NCI-H128 (cell line): ENCODE results near the gene EVA1B.

Experiments used
- DNase-seq: peaks from one replicate; lab custom pipeline; 2025; ENCODE audit not compliant: unreplicated experiment; lab: John Stamatoyannopoulos, UW

The EVA1B gene

DNA sequence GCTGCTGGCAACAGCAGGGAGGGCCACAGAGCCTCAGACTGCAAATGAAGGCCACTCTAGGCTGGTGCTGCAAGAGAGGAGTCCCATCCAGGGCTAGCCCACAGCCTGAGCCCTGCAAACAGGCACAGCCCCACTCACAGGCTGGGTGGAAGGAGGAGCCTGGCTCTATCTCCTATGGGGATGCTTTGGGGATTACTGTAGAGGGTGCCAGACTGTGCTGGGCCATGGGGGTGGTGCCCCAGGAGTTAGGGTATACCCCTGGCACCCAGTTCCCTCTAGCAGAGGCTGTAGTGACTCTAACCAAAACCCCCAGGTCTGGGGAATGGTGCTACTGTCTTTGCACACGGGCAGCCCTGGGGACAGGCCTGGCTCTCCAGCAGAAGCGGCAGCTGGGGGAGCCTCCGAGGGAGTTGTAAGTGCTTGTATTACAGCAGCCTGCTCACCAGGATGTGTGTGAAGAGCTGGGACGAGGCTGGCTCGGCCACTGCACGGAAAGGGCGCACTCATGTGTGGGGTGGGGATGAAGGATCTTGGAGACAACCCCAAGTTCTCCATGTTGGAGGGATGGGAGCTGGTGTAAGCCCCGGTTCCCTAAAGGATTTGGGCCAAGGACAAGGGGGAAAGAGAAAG, 23.4 kb upstream of the EVA1B start:
- DNase-seq: no peak

DNA sequence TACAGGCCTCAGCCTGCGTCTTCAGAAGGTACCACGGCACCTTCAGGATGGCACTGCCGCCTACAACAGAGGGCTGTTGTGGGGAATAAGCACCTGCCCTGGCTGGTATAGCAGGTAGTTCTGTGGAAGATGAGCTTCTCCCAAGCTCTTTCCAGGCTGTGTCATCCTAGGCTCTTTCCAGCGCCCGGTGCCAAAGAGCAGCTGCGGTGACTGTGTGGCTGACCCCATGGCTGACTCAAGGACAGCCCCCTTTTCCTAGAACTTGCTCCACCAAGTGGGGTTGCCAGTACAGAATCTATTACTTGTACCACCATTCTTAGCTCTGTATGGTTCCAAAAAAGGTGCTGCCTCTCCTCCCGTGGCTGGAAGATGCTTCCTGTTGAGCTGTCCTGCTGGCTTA, 21.9 kb upstream of the EVA1B start:
- DNase-seq: no peak

DNA sequence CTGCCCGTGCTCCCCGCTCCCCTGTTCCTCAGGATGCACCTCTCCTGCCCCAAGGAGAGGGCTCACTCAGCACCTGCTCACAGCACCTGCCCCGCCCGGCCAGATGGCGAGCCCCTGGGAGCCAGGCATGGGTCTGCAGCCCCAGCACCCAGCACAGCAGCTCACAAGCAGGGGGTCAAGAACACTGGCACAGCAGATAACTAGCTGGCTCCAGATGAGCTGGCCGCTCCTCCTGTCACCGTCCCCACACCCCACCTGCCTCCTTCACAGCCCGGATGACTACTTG, 20.9 kb upstream of the EVA1B start:
- DNase-seq: no peak

DNA sequence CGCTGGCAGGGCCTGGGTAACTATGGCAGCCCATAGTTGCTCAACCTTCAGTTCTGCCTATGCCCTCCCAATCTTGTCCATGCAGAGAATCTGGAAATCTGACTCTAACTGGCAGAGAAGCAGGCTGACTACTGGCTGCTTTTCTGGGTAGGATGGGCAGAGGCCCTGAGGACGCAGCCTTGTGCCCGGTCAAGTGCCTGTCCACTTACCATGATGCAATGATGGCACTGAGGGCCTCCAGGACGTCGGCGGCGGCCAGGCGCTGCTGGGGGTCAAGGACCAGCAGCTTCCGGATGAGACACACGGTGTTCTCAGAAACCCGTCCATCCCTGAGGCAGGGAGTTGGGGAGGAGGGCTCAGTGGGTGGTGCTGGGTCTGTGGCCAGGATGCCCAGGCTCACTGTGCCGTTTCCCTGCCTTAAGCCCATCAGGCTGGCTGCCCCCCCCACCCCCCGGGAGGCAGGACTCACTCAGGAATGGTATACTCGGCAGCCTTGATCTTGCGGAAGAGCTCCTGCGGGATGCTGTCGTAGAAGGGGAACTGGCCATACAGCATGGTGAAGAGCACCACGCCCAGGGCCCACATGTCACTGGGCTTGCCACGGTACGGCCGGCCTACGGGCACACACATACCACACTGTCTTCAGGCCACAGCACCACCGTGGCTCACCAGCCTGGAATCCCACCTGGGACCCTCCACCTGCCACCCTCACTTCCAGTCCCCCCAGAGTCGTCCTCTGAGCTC, 20.4 kb upstream of the EVA1B start:
- no peak for DNase-seq

DNA sequence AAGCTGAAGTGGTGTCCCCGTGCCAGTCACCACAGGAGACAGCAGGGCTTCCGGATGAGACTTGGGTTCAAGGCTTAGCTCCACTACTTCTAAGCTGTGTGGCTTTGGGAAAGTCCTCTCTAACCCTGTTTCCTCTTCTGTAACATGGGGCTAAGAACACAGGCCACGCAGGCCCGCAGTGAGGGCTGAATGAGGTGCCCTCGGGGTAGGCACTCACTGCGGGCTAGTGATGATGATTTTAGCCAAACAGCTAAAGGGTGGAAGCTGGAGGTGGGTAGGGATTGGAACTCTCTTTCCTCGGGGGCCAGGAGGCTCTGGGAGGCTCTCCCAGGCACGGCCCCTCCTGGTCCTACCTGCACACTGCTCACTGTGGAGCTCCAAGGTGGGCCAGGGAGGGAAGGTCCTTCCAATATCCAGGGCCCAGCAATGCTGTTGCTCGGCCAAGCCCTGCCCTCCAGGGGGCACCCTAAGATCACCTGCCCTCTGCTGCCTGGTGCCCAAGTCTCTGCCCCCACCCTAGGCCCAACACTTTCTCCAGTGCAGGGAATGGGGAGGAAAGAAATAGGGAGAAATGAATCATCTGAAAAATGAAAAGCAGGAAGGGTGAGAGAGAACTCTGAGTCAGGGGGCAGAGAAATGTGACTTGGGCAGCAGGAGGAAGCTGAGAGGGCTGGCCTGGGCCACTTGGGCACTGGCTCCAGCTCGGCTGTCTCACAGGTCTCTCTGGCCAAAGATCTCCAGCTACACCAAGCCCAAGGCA, 19.2 kb upstream of the EVA1B start:
- DNase-seq: no peak

DNA sequence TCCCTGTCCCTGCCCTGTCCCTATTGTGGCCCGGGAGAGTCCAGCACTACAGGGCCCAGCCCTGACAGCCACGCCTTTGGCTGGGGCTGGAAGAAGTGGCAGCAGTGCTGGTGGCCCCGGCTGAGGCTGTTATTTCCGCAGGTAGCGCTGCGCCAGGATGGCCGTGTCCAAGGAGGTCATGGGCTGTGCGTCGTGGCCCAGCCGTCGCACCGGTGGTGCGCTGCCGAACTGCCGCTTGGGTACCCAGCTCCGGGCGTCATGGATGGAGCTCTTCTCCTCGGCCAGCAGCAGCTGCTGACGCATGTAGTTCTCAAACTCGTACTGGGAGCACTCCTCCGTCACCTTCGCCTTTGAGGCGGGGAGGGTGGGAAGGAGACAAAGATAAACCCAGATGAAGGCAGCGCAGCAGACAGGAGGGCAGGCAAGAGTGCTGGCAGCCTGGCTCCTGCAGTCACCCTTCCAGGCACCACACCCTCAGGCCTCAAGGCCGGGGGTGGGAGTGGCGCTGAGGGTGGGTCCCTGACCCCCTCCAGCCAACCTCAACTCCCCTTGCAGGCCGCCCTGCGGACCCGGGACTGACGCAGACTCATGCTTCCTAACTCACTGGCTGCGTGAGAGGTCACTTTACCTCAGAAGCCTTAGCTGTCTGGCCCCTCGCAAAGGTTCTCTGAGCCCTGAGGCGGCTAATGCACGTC, 18.3 kb upstream of the EVA1B start:
- DNase-seq: no peak

DNA sequence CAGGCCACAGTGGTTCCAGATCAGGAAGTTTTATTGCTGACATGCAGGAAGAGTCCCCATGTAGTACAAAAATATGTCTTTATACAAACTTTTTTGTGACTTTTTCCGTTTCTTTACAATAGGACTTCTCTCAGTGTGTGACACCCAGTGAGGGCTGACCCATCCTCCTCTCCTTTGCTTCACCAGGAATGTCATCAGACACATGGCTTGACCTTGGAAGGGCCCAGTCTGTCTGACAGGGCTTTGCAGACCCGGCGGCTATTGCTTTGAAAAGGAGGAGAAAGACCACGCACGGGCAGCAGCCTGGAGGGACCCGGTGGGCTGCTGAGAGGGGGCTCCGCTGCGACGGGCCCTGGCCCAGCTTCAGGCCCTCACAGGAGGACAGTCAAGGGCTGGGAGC, 16.2 kb upstream of the EVA1B start:
- no peak for DNase-seq

DNA sequence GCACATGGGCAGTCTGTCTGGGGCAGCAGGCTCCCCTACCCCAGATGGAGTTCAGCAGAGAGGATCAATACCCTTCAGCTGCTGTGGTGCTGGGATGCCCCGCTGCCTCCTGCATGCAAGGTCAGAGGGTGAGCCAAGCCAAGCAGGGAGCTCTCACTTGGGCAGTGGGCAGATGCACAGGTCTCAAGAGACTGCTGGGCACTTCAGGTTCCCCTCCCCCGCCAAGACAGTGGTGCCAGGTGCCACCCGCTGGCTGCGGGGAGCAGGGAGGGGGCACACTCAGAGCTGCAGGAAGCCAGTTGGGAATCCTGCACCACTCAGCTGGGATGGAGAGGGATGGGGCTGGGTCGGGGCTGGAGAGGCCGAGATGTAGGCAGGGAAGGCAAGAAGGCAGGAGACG, 15.8 kb upstream of the EVA1B start:
- no peak for DNase-seq

DNA sequence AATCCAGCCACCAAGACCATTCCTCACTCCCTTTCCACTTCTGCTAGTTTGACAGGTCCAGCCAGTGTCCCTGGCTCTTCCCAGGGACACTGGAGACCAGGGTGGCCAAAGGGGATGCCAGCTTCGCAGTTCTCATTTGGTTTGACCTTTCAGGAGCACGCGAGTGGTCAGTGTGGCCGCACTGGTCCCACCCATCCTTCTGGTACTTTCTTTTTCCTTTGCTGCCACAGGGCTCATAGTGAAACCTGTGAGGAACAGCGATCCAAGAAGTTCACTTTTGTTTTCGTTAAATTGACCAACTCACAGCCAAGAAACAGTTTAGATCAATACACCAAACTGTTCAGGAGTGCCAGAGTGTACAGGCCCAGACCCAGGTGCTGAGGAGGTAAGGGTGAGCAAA, 14.4 kb upstream of the EVA1B start:
- no peak for DNase-seq

DNA sequence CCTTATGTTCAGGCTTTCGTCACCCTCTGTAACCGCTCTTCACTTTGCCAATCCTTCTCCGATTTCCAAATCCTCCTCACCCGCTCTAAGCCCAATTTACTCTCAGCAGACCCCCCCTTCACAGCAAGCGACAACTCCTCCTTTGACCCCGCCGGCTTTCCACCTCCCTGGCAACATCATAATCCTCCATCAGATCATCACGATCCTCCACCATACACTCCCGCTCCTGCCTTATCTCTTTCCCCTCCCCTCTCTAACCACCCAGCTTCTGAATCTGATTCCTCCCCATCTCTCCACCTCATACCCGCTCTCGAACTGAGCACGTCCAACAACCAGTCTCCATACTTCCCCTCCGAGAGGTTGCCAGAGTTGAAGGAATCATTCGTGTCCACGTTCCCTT, 7.5 kb upstream of the EVA1B start:
- no peak for DNase-seq

DNA sequence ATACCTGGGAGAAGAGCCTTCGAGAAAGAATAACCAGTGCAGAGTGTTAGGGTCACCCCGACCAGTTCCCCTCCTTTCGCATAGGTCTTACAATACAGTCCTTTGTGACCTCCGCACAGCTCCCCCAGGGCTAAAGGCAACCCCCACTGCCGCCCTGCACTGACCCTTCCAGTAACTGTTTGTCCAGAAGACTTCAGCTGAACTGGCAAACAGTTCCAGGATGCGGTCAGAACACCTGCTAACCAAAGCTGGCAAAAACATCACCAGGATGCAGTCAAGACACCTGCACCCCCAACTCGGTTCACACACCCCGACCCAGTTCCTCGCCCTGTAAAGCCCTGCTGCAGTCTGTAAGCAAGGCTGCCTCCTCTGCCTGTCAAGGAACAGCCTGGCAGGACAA, 6.4 kb upstream of the EVA1B start:
- DNase-seq: no peak

DNA sequence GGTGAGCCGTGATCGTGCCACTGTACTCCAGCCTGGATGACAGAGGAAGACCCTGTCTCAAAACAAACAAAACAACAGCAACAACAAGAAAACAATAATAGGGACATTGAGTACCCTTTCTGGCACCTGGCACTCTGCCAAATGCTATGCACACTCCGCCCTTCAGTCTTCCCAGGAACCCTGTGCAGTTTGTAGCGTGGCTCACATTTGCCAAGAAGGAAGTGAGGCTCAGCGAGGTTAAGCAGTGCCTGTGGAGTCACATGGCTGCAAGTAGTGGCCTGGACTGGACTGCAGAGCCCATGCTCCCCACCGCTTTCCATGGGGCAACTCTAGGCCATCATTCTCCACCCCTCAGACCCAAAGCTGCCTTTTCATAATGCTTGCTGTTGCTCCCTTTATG, 5.3 kb upstream of the EVA1B start:
- no peak for DNase-seq

DNA sequence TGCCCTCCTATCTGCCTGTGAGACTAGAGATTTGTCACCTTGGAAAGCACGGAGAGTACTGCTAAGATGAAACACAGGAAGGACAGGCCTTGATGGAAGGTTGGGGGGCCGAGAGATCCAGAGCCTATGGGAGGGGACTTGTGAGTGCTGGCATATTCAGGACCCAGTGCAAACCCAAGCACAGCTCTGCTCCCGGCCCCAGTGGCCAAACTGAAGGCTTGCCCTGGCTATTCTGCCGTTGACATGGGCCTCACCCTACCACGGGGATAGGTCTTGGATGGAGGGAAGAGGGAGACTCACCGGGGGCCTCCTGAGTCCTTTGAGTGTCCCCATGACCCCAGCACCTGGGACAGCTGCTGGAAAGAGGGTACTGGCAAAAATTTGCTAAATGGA, 4.6 kb upstream of the EVA1B start:
- no peak for DNase-seq

DNA sequence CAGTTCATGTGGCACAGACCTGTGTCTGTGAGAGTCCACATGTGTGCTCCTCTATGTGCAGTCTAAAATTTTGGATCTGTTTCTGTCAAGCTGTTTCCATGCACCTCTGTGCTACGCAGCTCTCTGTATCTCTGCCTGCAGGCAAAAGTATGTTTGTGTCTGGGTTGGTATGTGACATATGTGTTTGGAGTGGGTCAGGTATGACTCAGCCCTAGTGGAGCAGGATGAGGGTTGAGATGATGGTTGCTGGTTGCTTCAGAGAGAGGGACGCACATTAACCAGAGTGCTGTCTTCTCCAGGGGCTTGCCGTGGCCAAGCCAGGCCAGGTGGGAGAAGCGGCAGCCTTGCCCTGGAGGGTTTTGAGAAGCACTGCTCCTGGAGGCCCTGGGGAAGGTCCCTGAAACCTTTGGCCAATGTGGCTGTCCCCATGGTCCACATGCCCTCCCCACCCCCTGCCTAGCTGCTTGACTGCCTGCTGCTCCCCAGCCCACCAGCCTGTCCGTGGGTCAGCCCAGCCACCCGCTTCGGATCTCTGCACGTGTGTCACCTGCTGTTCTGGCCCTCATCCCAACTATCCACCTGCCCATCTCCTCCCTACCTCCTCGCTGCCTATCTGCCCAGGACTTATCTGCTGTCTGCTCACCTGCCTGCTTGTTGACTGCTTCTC, 4.1 kb upstream of the EVA1B start:
- DNase-seq: no peak

DNA sequence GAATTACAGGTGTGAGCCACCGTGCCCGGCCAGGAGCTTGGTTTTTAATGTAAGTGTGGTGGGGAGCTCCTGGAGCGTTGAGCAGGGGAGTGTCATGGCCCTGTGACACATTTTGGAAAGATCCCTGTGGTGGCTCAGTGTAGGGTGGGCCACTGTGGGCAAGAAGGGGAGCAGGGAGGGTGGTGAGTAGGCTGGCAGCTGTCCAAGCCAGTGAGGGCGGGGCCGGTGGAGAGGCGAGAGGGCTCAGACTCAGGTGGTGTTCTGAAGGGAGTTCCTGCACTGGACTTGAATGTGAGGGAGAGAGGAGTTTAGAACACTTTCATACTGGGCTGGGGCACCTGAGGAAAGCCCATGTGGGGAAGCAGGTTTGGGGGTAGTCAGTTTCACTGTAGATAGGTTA, 3.1 kb upstream of the EVA1B start:
- no peak for DNase-seq

DNA sequence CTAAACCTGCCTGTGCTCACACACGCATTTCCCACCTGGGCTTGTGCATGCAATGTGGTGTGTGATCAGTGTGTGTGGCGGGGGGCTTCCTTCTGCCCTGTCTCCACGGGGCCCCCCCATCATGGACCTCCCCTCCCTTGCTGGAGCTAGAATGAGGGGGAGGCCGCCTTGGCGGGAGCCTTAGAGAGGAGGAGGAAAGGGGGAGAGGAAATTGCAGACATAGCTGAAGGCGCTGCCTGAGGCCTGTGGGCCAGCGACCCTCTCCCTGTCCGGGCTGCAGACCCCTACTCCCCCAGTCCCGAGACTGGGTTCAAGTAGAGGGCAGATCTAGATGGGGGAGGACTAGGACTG, 883 bp upstream of the EVA1B start:
- DNase-seq: no peak

DNA sequence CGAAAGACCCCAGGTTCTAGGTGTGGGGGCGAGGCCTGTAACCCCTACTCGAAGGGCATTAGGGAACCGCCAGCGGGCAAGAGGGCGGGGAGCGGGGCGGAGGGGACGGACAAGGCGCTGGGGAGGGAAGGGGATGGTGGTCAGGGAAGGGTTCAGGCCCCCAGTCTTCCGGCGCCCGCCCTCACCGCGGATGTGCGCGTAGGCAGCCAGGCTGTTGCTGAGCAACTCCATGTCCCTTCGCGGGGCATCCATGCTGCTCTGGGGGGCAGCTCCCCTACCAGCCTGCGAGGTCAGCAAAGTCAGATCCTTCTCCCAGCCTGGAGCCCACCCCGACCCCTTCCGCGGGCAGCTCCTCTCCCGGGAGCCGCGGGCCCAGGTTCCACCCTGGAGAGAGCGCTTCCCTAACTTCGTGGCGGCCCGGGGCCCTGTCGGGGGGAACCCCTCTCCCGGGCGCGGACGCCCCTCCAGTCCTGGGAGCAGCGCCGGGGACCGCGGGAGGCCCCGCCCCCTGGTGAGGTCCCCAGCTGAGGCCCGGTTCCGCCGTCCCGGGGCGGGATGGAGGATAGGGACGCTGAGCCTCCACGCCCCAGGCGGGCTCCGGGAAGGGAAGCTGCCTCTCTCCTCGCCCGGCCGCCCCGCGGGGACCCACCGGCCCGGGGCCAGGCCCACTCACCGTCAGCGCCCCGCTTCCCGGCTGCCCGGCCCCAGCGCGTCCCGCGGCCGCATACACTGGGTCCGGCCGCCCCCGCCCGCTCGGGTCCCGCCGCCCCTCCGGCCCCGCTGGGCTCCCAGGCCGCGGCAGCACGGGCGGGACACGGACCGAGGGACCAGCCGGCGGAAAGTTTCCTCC, 434 bp downstream of the EVA1B start:
- no peak for DNase-seq

DNA sequence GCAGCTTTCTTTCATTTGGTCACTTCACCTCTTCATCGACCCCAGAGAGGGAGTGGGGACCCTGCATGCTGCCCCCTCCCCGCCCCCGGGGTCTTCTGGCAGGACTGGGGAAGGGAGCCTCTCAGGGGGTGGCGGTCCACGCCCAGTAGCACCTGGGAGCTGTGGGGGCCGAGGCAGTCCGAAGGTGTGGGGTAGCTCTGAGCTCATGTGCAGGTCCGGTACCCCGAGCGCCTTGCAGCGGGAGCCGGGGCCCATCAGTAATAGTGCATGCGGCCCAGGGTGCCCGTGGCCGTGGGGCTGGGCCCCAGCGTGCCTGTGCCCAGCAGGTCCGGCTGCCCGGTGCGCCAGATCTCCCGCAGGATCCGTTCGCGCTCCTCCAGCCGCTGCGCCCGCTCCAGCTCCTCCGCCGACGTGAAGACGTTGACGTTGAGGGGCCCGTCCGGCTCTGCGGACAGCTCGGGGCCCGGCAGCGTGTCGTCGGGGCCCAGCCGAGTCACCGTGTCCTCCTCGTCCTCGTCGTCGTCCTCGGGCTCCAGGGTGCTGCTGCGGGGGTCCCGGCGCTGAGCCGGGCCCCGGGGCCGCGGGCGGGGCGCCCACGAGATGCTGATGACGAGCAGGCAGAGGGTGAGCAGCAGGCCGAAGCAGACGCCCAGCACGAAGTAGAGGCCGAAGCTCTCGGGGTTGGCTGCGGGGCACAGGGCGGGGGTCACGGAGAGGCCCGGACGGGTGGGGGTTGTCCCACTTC, 1.2 kb downstream of the EVA1B start:
- no peak for DNase-seq

DNA sequence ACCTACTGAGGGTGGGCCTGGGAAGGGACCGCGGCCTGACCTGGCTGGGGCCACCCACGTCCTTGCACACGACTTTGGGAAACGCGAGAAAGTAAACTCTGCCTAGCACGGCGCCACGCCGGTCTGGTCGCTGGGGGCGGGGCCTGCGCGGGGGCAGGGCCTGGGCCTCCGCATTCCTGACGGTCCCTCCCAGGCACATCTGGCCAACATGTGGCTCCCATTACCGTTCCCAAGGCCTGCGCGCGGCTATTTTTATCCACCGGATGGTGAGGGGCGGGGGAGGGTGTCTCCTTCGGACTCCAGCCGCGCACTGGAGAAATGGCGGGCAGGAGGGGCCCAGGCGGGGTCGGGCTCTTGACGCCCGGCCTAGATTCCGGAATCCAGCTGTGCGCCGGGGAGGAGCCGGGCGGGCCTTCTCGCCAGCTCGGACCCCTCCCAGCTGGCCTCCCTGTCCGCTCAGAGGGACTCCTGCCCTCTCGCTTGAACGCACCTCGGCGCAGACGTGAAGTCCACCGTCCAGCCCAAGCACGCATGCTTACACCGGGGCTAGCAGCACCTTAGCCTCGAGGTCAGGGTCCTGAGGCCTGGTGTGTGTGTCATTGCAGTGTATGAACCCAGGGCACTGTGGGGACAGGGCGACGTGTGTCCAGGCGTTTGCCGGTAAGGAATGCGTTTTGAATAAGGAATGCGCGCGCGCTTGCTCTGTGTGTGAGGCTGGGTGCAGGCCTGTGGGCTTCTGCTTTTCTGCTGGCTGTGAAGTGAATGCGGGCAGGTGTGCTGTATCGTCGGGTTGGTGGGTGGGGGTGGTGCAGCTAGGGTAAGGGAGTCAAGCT, 2.1 kb downstream of the EVA1B start:
- DNase-seq: no peak
